HepG2 (cell line): ENCODE results near the gene P2RY6. TPM values are rescaled to one million over a fixed set of nuclear protein-coding genes. Genes with fewer than 3 reads are reported as not detected.

Experiments used
- ATAC-seq: fragments of 200-7000 bp; cut with Tn5 transposase; 3 replicates; pipeline ENCODE4 v1.9.1; 2020; ENCODE audit warnings: mild to moderate bottlenecking, moderate library complexity
- BruUV-seq: library from RNA; stranded (reverse); fragments of 400-500 nt; replicated peaks from 2 replicates; lab custom pipeline; 2021; lab: Mats Ljungman, UMichigan
- CTCF ChIA-PET: fragments of 300-600 bp; formaldehyde crosslinking; extraction: SDS; loops from one replicate; lab custom pipeline; 2021; ENCODE audit warnings: low total read pairs, inconsistent platforms, low intra/inter-chr PET ratio; lab: Yijun Ruan, JAX
- POLR2A ChIA-PET: fragments of 350-600 bp; sonication (Branson Sonifier 250); formaldehyde crosslinking; loops from one replicate; lab custom pipeline; 2020; ENCODE audit warnings: antibody characterized with exemption, inconsistent platforms; lab: Yijun Ruan, JAX
- DNase-seq: peaks from one replicate; pipeline ENCODE4 v3.0.0-alpha.2; 2015; ENCODE audit warnings: low spot score
- FAIRE-seq: peaks from 3 replicates; lab custom pipeline; 2011; peaks lifted over from hg19 to GRCh38; lab: Jason Lieb, UNC
- H2AFZ ChIP-seq: one replicate; pipeline ENCODE4 v1.6.1; 2011; ENCODE audit warnings: low read length, inconsistent platforms
- H3K27ac ChIP-seq: fragments of 300-600 bp; 3 replicates; pipeline ENCODE4 v1.8.0; 2011; ENCODE audit warnings: mixed run types, mild to moderate bottlenecking, mixed read lengths, low read length, inconsistent platforms; ENCODE audit not compliant: insufficient read depth; ENCODE audit errors: extremely low read length
- H3K27me3 ChIP-seq, 2 experiments: fragments of 200-600 bp in 1 of 2; 2 replicates in 1 of 2; 3 replicates in 1 of 2; pipeline versions ENCODE4 v1.6.0 to v1.8.0; 2011; ENCODE audit warnings: low read length in 2 of 2, mild to moderate bottlenecking in 2 of 2, moderate library complexity in 2 of 2, inconsistent platforms in 1 of 2; ENCODE audit not compliant: insufficient read depth in 2 of 2, control insufficient read depth in 1 of 2
- H3K36me3 ChIP-seq, 2 experiments: fragments of 200-600 bp in 1 of 2; replicated peaks in 1 of 2; 2 replicates in 1 of 2; 3 replicates in 1 of 2; pipeline versions ENCODE4 v1.5.1 to v1.8.0; 2011; ENCODE audit warnings: low read length in 2 of 2, inconsistent platforms in 1 of 2; ENCODE audit not compliant: insufficient read depth in 2 of 2, control insufficient read depth in 1 of 2
- H3K4me1 ChIP-seq: 2 replicates; pipeline ENCODE4 v1.5.1; 2012; ENCODE audit warnings: low read length, inconsistent platforms; ENCODE audit not compliant: insufficient read depth
- H3K4me2 ChIP-seq: 2 replicates; pipeline ENCODE4 v1.6.0; 2011; ENCODE audit warnings: low read depth, low read length, inconsistent platforms
- H3K4me3 ChIP-seq, 3 experiments: fragments of 200-600 bp in 1 of 3; sonication (generic), shearing (Covaris generic) in 1 of 3; replicated peaks in 1 of 3; 2 replicates each; pipeline ENCODE4 v1.5.1; 2011 to 2016; ENCODE audit warnings: low read length in 3 of 3, inconsistent platforms in 2 of 3, low read depth in 2 of 3, mild to moderate bottlenecking in 2 of 3, control low read depth in 1 of 3, mixed read lengths in 1 of 3; ENCODE audit not compliant: insufficient read depth in 1 of 3
- H3K79me2 ChIP-seq: one replicate; pipeline ENCODE4 v1.6.1; 2011; ENCODE audit warnings: low read length, inconsistent platforms; ENCODE audit not compliant: insufficient read depth
- H3K9ac ChIP-seq: 2 replicates; pipeline ENCODE4 v1.6.0; 2011; ENCODE audit warnings: mild to moderate bottlenecking, low read depth, low read length, inconsistent platforms; ENCODE audit not compliant: insufficient read depth
- H3K9me3 ChIP-seq: 2 replicates; pipeline ENCODE4 v1.5.1; 2012; ENCODE audit warnings: mild to moderate bottlenecking, low read length
- H4K20me1 ChIP-seq: 2 replicates; pipeline ENCODE4 v1.6.0; 2011; ENCODE audit warnings: inconsistent platforms, mild to moderate bottlenecking, low read length, moderate library complexity; ENCODE audit not compliant: insufficient read depth
- ATF1 ChIP-seq: IDR thresholded peaks from 2 replicates; pipeline ENCODE4 v1.6.1; 2016; ENCODE audit warnings: mild to moderate bottlenecking, control low read depth
- SIX1 ChIP-seq: sonication (generic); formaldehyde crosslinking; IDR thresholded peaks from 2 replicates; pipeline ENCODE4 v1.4.0; 2020; ENCODE audit warnings: missing genetic modification reagents, borderline replicate concordance
- XRCC5 ChIP-seq: fragments of 200-400 bp; formaldehyde crosslinking; optimal IDR thresholded peaks from 2 replicates; pipeline ENCODE3; 2017; ENCODE audit warnings: mild to moderate bottlenecking, low read length
- ZNF260 ChIP-seq: sonication (generic); formaldehyde crosslinking; IDR thresholded peaks from 2 replicates; pipeline ENCODE4 v1.4.0; 2020; ENCODE audit warnings: missing genetic modification reagents, low read depth, mild to moderate bottlenecking, borderline replicate concordance
- ZNF335 ChIP-seq: sonication (generic); formaldehyde crosslinking; IDR thresholded peaks from 2 replicates; pipeline ENCODE4 v1.4.0; 2020; ENCODE audit warnings: missing genetic modification reagents
- whole genome bisulfite sequencing: methylation state at CpG from one replicate; pipeline ENCODE4 v1.1.6; 2017; ENCODE audit warnings: low lambda C conversion rate; 5-methylcytosine and 5-hydroxymethylcytosine counted together
- in situ Hi-C: cut with HindIII; loops from 2 replicates; pipeline ENCODE4 v1.10.0; 2017; ENCODE audit warnings: low pct_unique_long_range_greater_than_20kb; ENCODE audit not compliant: extremely low pct_ligation_motif_present
- intact Hi-C: fragments of 100-400 bp; cut with micrococcal nuclease; formaldehyde crosslinking; loops from one replicate; pipeline ENCODE4 v1.10.0; 2022; ENCODE audit not compliant: unreplicated experiment
- polyA plus RNA-seq, 8 experiments: library from polyadenylated mRNA; depleted of rRNA in 3 of 8; stranded (reverse) in 7 of 8; unstranded in 1 of 8; fragments of >200 nt; fragmentation: Illumina TruSeq in 4 of 8; extraction: Trizol in 4 of 8; gene quantifications; 2 replicates each; pipeline versions ENCODE4 v1.2.1 to v1.2.3, GENCODE V29; 2011 to 2016; ENCODE audit warnings: low read depth in 4 of 8, missing spikeins in 1 of 8, mixed read lengths in 1 of 8; ENCODE audit not compliant: insufficient read depth in 1 of 8
- total RNA-seq, 5 experiments: library from RNA; depleted of rRNA; stranded (reverse); fragments of >200 nt; fragmentation: Illumina TruSeq; extraction: Trizol; gene quantifications; 2 replicates each; pipeline ENCODE4 v1.2.3, GENCODE V29; 2016; ENCODE audit warnings: low read depth in 1 of 5
- TF ChIP-seq, protein P1 (sequence below): sonication (generic); formaldehyde crosslinking; IDR thresholded peaks from 2 replicates; pipeline ENCODE4 v1.5.0; 2020; ENCODE audit warnings: mild to moderate bottlenecking, missing genetic modification reagents
- TF ChIP-seq, protein P2 (sequence below): sonication (generic); formaldehyde crosslinking; IDR thresholded peaks from 2 replicates; pipeline ENCODE4 v1.4.0; 2020; ENCODE audit warnings: mild to moderate bottlenecking, missing genetic modification reagents
- TF ChIP-seq, protein P3 (sequence below): sonication (generic); formaldehyde crosslinking; IDR thresholded peaks from 2 replicates; pipeline ENCODE4 v1.5.0; 2020; ENCODE audit warnings: mild to moderate bottlenecking, missing genetic modification reagents, borderline replicate concordance
- TF ChIP-seq, protein P4 (sequence below): sonication (generic); formaldehyde crosslinking; IDR thresholded peaks from 2 replicates; pipeline ENCODE4 v1.9.0; 2021; ENCODE audit warnings: missing genetic modification reagents, borderline replicate concordance

P2RY6 gene
- total and polyA plus RNA-seq, 2 of the 13 experiments (the other 11 are each of a cell fraction or from before 2014, with no cell fraction given): 0.09 to 0.29 TPM

DNA sequence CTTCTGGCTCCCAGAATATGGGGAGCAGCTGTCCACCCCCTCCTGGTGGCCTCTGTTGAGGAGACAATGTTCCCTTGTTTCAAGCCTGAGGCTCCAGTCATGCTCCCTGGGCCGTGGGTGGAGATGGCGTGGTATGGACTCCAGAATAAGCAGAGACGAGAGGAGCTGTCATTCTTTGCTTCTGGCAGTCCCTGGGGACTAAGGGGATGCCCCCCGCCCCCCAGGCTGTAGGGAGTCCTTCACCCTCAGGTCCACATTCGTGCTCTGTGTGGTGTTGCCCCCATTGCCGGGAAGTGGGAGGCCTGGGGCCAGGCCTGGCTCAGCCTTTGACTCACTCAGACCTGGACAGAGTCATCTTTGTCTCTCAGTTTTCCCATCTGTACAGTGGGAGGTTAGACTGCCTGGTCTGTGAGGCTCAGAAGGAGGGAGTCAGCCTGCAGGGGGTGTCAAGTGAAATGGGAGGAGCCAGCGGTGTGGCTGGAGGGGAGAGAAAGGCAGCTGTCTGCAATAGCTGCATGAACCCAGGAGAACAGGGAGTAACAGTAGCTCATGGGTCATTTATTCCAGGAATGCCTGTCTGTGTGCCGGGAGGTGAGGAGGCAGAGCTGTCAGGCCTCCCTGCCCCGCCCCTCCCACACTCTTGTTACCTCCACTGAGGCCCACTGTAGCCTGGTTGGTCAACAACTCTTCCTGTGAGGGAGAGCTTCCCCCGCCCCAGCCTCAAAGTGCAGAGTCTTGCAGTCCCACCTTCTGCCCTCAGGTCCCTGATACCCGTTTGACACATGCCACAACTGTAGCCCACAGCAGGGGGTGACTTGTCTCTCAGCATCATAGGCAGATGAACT, 42.2 kb downstream of the P2RY6 start:
- no TSS peak for BruUV-seq
- 0% methylated on average over 3 of the region's 11 CpGs for WGBS
- POLR2A ChIA-PET: interaction anchor here (1.4 to 6.2 kb wide), 4 partner anchors 10 to 21 kb away, joined by 5 to 35 read pairs (median 13); no protein-coding TSS in a partner anchor
- TF ChIP-seq, protein P1, sequence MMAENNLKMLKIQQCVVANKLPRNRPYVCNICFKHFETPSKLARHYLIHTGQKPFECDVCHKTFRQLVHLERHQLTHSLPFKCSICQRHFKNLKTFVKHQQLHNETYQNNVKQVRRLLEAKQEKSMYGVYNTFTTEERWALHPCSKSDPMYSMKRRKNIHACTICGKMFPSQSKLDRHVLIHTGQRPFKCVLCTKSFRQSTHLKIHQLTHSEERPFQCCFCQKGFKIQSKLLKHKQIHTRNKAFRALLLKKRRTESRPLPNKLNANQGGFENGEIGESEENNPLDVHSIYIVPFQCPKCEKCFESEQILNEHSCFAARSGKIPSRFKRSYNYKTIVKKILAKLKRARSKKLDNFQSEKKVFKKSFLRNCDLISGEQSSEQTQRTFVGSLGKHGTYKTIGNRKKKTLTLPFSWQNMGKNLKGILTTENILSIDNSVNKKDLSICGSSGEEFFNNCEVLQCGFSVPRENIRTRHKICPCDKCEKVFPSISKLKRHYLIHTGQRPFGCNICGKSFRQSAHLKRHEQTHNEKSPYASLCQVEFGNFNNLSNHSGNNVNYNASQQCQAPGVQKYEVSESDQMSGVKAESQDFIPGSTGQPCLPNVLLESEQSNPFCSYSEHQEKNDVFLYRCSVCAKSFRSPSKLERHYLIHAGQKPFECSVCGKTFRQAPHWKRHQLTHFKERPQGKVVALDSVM (CRISPR knock-in tag): peak; percentile 86
- TF ChIP-seq ATF1 (CRISPR knock-in tag) (no peak), ZNF335 (no peak), SIX1 (CRISPR knock-in tag) (peak; percentile 51; the same call in 1 of the 2 replicates), ZNF260 (CRISPR knock-in tag) (no peak), XRCC5 (peak; percentile 11)
- TF ChIP-seq, protein P2, sequence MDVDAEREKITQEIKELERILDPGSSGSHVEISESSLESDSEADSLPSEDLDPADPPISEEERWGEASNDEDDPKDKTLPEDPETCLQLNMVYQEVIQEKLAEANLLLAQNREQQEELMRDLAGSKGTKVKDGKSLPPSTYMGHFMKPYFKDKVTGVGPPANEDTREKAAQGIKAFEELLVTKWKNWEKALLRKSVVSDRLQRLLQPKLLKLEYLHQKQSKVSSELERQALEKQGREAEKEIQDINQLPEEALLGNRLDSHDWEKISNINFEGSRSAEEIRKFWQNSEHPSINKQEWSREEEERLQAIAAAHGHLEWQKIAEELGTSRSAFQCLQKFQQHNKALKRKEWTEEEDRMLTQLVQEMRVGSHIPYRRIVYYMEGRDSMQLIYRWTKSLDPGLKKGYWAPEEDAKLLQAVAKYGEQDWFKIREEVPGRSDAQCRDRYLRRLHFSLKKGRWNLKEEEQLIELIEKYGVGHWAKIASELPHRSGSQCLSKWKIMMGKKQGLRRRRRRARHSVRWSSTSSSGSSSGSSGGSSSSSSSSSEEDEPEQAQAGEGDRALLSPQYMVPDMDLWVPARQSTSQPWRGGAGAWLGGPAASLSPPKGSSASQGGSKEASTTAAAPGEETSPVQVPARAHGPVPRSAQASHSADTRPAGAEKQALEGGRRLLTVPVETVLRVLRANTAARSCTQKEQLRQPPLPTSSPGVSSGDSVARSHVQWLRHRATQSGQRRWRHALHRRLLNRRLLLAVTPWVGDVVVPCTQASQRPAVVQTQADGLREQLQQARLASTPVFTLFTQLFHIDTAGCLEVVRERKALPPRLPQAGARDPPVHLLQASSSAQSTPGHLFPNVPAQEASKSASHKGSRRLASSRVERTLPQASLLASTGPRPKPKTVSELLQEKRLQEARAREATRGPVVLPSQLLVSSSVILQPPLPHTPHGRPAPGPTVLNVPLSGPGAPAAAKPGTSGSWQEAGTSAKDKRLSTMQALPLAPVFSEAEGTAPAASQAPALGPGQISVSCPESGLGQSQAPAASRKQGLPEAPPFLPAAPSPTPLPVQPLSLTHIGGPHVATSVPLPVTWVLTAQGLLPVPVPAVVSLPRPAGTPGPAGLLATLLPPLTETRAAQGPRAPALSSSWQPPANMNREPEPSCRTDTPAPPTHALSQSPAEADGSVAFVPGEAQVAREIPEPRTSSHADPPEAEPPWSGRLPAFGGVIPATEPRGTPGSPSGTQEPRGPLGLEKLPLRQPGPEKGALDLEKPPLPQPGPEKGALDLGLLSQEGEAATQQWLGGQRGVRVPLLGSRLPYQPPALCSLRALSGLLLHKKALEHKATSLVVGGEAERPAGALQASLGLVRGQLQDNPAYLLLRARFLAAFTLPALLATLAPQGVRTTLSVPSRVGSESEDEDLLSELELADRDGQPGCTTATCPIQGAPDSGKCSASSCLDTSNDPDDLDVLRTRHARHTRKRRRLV (CRISPR knock-in tag): no peak
- TF ChIP-seq, protein P3, sequence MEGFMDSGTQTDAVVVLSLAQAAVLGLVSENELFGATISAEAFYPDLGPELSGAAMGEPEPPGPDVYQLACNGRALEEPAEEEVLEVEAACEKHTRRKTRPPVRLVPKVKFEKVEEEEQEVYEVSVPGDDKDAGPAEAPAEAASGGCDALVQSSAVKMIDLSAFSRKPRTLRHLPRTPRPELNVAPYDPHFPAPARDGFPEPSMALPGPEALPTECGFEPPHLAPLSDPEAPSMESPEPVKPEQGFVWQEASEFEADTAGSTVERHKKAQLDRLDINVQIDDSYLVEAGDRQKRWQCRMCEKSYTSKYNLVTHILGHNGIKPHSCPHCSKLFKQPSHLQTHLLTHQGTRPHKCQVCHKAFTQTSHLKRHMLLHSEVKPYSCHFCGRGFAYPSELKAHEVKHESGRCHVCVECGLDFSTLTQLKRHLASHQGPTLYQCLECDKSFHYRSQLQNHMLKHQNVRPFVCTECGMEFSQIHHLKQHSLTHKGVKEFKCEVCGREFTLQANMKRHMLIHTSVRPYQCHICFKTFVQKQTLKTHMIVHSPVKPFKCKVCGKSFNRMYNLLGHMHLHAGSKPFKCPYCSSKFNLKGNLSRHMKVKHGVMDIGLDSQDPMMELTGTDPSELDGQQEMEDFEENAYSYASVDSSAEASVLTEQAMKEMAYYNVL (CRISPR knock-in tag): no peak
- TF ChIP-seq, protein P4, sequence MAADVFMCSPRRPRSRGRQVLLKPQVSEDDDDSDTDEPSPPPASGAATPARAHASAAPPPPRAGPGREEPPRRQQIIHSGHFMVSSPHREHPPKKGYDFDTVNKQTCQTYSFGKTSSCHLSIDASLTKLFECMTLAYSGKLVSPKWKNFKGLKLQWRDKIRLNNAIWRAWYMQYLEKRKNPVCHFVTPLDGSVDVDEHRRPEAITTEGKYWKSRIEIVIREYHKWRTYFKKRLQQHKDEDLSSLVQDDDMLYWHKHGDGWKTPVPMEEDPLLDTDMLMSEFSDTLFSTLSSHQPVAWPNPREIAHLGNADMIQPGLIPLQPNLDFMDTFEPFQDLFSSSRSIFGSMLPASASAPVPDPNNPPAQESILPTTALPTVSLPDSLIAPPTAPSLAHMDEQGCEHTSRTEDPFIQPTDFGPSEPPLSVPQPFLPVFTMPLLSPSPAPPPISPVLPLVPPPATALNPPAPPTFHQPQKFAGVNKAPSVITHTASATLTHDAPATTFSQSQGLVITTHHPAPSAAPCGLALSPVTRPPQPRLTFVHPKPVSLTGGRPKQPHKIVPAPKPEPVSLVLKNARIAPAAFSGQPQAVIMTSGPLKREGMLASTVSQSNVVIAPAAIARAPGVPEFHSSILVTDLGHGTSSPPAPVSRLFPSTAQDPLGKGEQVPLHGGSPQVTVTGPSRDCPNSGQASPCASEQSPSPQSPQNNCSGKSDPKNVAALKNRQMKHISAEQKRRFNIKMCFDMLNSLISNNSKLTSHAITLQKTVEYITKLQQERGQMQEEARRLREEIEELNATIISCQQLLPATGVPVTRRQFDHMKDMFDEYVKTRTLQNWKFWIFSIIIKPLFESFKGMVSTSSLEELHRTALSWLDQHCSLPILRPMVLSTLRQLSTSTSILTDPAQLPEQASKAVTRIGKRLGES (CRISPR knock-in tag): no peak

More for the DNA sequence above, 42.2 kb downstream of the P2RY6 start:
- Histone ChIP-seq H3K9ac (peak overlapping the region; percentile 60), H3K4me3 (peak overlapping the region in 1 of 3 experiments; percentile 55; a peak in 1 of 6 replicates), H3K4me2 (peak overlapping the region; percentile 84), H3K27me3 (no peaks in the 10 kb centered on the region), H4K20me1 (peaks cover 37% of the 10 kb centered on the region), H2AFZ (no peak overlapping the region), H3K9me3 (no peaks in the 10 kb centered on the region), H3K79me2 (peaks cover 76% of the 10 kb centered on the region), H3K36me3 (peaks cover 3 to 4% of the 10 kb centered on the region in 2 experiments; a peak in 3 of 5 replicates), H3K4me1 (peaks cover 95% of the 10 kb centered on the region), H3K27ac (peak overlapping the region; percentile 59)
- ATAC-seq (peak; percentile 89), DNase-seq (peak; percentile 95), FAIRE-seq (peak; percentile 96)
- intact Hi-C loops: loop anchor here (1.0 to 2.0 kb wide), 2 partner anchors 9 to 62 kb away; partner anchors contain the start of gene RELT
- in situ Hi-C loops: no loop called here
- CTCF ChIA-PET: no interaction called here
